ENCODE results near the gene CSF3R. TPM values are rescaled to one million over a fixed set of nuclear protein-coding genes. Genes with fewer than 3 reads are reported as not detected.
"Not testable (repeated sequence)": the region's sequence is repeated elsewhere in the genome, so short reads cannot be mapped to it uniquely, and the experiment has no call there.

CSF3R gene
- total and polyA plus RNA-seq, 2 donors (not counting 3 experiments of a cell fraction or from before 2014, with no cell fraction given): not detected

- intact Hi-C loops (cut with micrococcal nuclease): no loop called here
Measured at GRCh38 chr1:36492491-36492890, 9.8 kb upstream of the CSF3R start.

GRCh38 chr1:36489258-36490051, 6.7 kb upstream of the CSF3R start:
- H4K20me1 ChIP-seq (replicated peaks; ENCODE audit: control insufficient read depth, extremely low read depth, insufficient read depth, low read length); H3K9me1 ChIP-seq (replicated peaks; ENCODE audit: control insufficient read depth, extremely low read depth, insufficient read depth, low read length); H3K9ac ChIP-seq (replicated peaks; ENCODE audit: extremely low read depth, insufficient read depth, low read length); H3K79me2 ChIP-seq (ENCODE audit: control insufficient read depth, insufficient read depth, low read length); H3K27me3 ChIP-seq (ENCODE audit: control insufficient read depth in 2 of 2, insufficient read depth in 2 of 2, low read length in 2 of 2); H3K4me2 ChIP-seq (ENCODE audit: insufficient read depth, low read length); CTCF ChIA-PET; H3K4me1 ChIP-seq (ENCODE audit: control insufficient read depth, extremely low read depth, insufficient read depth, low read length); intact Hi-C loops (cut with micrococcal nuclease); FAIRE-seq; DNase-seq (ENCODE audit: low read depth, low spot score); POLR2A ChIA-PET; H3K27ac ChIP-seq (ENCODE audit: insufficient read depth, low read depth, low read length); H3K9me3 ChIP-seq (replicated peaks; ENCODE audit: control insufficient read depth, insufficient read depth, low read length); BruUV-seq (replicated peaks); H3K36me3 ChIP-seq (ENCODE audit: control insufficient read depth in 2 of 2, extremely low read depth in 1 of 2, insufficient read depth in 2 of 2, low read length in 2 of 2); H3K4me3 ChIP-seq (replicated peaks in 1 of 3; ENCODE audit: insufficient read depth in 1 of 3, low read depth in 1 of 3, low read length in 3 of 3); dilution Hi-C loops (cut with MboI; ENCODE audit: extremely low pct_ligation_motif_present, low sequenced_read_pairs); H2AFZ ChIP-seq (ENCODE audit: low read depth, low read length): not testable (repeated sequence)

More at GRCh38 chr1:36492491-36492890, 9.8 kb upstream of the CSF3R start:
- H2AFZ ChIP-seq (ENCODE audit: low read depth, low read length): no peak overlapping the region
- no TSS peak for BruUV-seq (replicated peaks)
- H3K27me3 ChIP-seq (ENCODE audit: control insufficient read depth in 2 of 2, insufficient read depth in 2 of 2, low read length in 2 of 2): peaks cover 0 to 2% of the 10 kb centered on the region in 2 experiments
- dilution Hi-C loops (cut with MboI; ENCODE audit: extremely low pct_ligation_motif_present, low sequenced_read_pairs): no loop called here
- no peaks in the 10 kb centered on the region for H4K20me1 ChIP-seq (replicated peaks; ENCODE audit: control insufficient read depth, extremely low read depth, insufficient read depth, low read length)
- H3K79me2 ChIP-seq (ENCODE audit: control insufficient read depth, insufficient read depth, low read length): no peaks in the 10 kb centered on the region
- no peaks in the 10 kb centered on the region for H3K9me1 ChIP-seq (replicated peaks; ENCODE audit: control insufficient read depth, extremely low read depth, insufficient read depth, low read length)
- no peak overlapping the region for H3K4me3 ChIP-seq (replicated peaks in 1 of 3; ENCODE audit: insufficient read depth in 1 of 3, low read depth in 1 of 3, low read length in 3 of 3)
- no peaks in the 10 kb centered on the region for H3K9me3 ChIP-seq (replicated peaks; ENCODE audit: control insufficient read depth, insufficient read depth, low read length)
- no peak for DNase-seq (ENCODE audit: low read depth, low spot score)
- no peak for FAIRE-seq
- no peak overlapping the region for H3K9ac ChIP-seq (replicated peaks; ENCODE audit: extremely low read depth, insufficient read depth, low read length)
- H3K36me3 ChIP-seq (ENCODE audit: control insufficient read depth in 2 of 2, extremely low read depth in 1 of 2, insufficient read depth in 2 of 2, low read length in 2 of 2): no peaks in the 10 kb centered on the region
- H3K4me2 ChIP-seq (ENCODE audit: insufficient read depth, low read length): no peak overlapping the region
- H3K4me1 ChIP-seq (ENCODE audit: control insufficient read depth, extremely low read depth, insufficient read depth, low read length): no peaks in the 10 kb centered on the region
- no peak overlapping the region for H3K27ac ChIP-seq (ENCODE audit: insufficient read depth, low read depth, low read length)
- ChIA-PET POLR2A (no interaction called here), CTCF (no interaction called here)
- TF ChIP-seq GATA2 (IDR thresholded peaks at IDR 0.05; ENCODE audit: insufficient read depth, insufficient read length, low read depth, low read length) (no peak), POLR2A (IDR thresholded peaks at IDR 0.05; ENCODE audit: low read depth, low read length) (no peak), MAX (IDR thresholded peaks at IDR 0.05; ENCODE audit: insufficient read depth, insufficient read length) (no peak), POLR2AphosphoS5 (IDR thresholded peaks at IDR 0.05; ENCODE audit: insufficient read depth, low read depth, low read length) (no peak), MYC (IDR thresholded peaks at IDR 0.05; ENCODE audit: low read depth, low read length) (no peak), JUN (IDR thresholded peaks at IDR 0.05; ENCODE audit: borderline replicate concordance, insufficient read depth, insufficient read length, low read depth) (no peak), FOS (IDR thresholded peaks at IDR 0.05; ENCODE audit: borderline replicate concordance, insufficient read depth, low read length) (no peak), CTCF (IDR thresholded peaks at IDR 0.05; ENCODE audit: extremely low read depth in 1 of 2, insufficient read depth in 1 of 2, low read depth in 1 of 2, low read length in 2 of 2) (no peak), EZH2 (IDR thresholded peaks at IDR 0.05; ENCODE audit: borderline replicate concordance, low read depth, low read length, severe bottlenecking) (no peak)

Measured in endothelial cell of umbilical vein (primary cell).